HepG2 (cell line): Measurements from ENCODE around the gene CNNM2. TPM values are rescaled to one million over a fixed set of nuclear protein-coding genes. Genes with fewer than 3 reads are reported as not detected.

Source experiments
- AHDC1 ChIP-seq: sonication (generic); formaldehyde crosslinking; IDR thresholded peaks from 2 replicates; pipeline ENCODE4 v1.5.1; 2020; ENCODE audit warnings: mild to moderate bottlenecking, missing genetic modification reagents, borderline replicate concordance
- ARID5B ChIP-seq: IDR thresholded peaks from 2 replicates; pipeline ENCODE4 v1.4.0; 2020; ENCODE audit warnings: mild to moderate bottlenecking, missing genetic modification reagents
- ARNTL ChIP-seq: sonication (generic); formaldehyde crosslinking; IDR thresholded peaks from 2 replicates; pipeline ENCODE4 v1.4.0; 2020; ENCODE audit warnings: mild to moderate bottlenecking, missing genetic modification reagents
- HMG20A ChIP-seq: IDR thresholded peaks from 2 replicates; pipeline ENCODE4 v1.6.1; 2016; ENCODE audit warnings: borderline replicate concordance
- KDM5B ChIP-seq: sonication (generic); formaldehyde crosslinking; IDR thresholded peaks from 2 replicates; pipeline ENCODE4 v1.4.0; 2020; ENCODE audit warnings: missing genetic modification reagents, mild to moderate bottlenecking, borderline replicate concordance
- THAP9 ChIP-seq: sonication (generic); formaldehyde crosslinking; IDR thresholded peaks from 2 replicates; pipeline ENCODE4; 2020; ENCODE audit warnings: missing genetic modification reagents, mild to moderate bottlenecking, borderline replicate concordance
- ZBTB14 ChIP-seq: sonication (generic); formaldehyde crosslinking; IDR thresholded peaks from 2 replicates; pipeline ENCODE4 v1.4.0; 2020; ENCODE audit warnings: missing genetic modification reagents
- ZKSCAN1 ChIP-seq: fragments of 150-350 bp; IDR thresholded peaks from 2 replicates; pipeline ENCODE4 v1.6.1; 2014; ENCODE audit warnings: low read length
- ZNF12 ChIP-seq: sonication (generic); formaldehyde crosslinking; IDR thresholded peaks from 2 replicates; pipeline ENCODE4 v1.5.0; 2020; ENCODE audit warnings: missing genetic modification reagents
- ZNF225 ChIP-seq: sonication (generic); formaldehyde crosslinking; IDR thresholded peaks from 2 replicates; pipeline ENCODE4 v1.4.0; 2020; ENCODE audit warnings: mild to moderate bottlenecking, missing genetic modification reagents
- ZNF326 ChIP-seq: sonication (generic); formaldehyde crosslinking; IDR thresholded peaks from 2 replicates; pipeline ENCODE4 v1.4.0; 2020; ENCODE audit warnings: missing genetic modification reagents, borderline replicate concordance
- ZNF670 ChIP-seq: sonication (generic); formaldehyde crosslinking; IDR thresholded peaks from 2 replicates; pipeline ENCODE4 v1.8.0; 2022; ENCODE audit warnings: mild to moderate bottlenecking, missing genetic modification reagents, borderline replicate concordance
- ZNF788 ChIP-seq: sonication (generic); formaldehyde crosslinking; IDR thresholded peaks from 2 replicates; pipeline ENCODE4 v1.5.0; 2020; ENCODE audit warnings: mild to moderate bottlenecking, missing genetic modification reagents, borderline replicate concordance
- ZSCAN20 ChIP-seq: sonication (generic); formaldehyde crosslinking; IDR thresholded peaks from 2 replicates; pipeline ENCODE4 v1.4.0; 2020; ENCODE audit warnings: missing genetic modification reagents, mild to moderate bottlenecking, borderline replicate concordance
- ZSCAN31 ChIP-seq: sonication (generic); formaldehyde crosslinking; IDR thresholded peaks from 2 replicates; pipeline ENCODE4 v1.5.0; 2020; ENCODE audit warnings: low read depth, mild to moderate bottlenecking, missing genetic modification reagents
- polyA plus RNA-seq, 8 experiments: library from polyadenylated mRNA; depleted of rRNA in 3 of 8; stranded (reverse) in 7 of 8; unstranded in 1 of 8; fragments of >200 nt; fragmentation: Illumina TruSeq in 4 of 8; extraction: Trizol in 4 of 8; gene quantifications; 2 replicates each; pipeline versions ENCODE4 v1.2.1 to v1.2.3, GENCODE V29; 2011 to 2016; ENCODE audit warnings: low read depth in 4 of 8, missing spikeins in 1 of 8, mixed read lengths in 1 of 8; ENCODE audit not compliant: insufficient read depth in 1 of 8
- total RNA-seq, 5 experiments: library from RNA; depleted of rRNA; stranded (reverse); fragments of >200 nt; fragmentation: Illumina TruSeq; extraction: Trizol; gene quantifications; 2 replicates each; pipeline ENCODE4 v1.2.3, GENCODE V29; 2016; ENCODE audit warnings: low read depth in 1 of 5

Gene CNNM2
- total and polyA plus RNA-seq, 2 of the 13 experiments (the other 11 are each of a cell fraction or from before 2014, with no cell fraction given), result 7.1 to 9.0 TPM

- no peak; the same call in 1 of the 2 replicates for TF ChIP-seq ZSCAN20 (CRISPR knock-in tag)
- TF ChIP-seq ZNF225 (CRISPR knock-in tag), result peak; percentile 57; the same call in 1 of the 2 replicates
- no peak for TF ChIP-seq ARID5B (CRISPR knock-in tag)
- peak; percentile 50; the same call in 1 of the 2 replicates for TF ChIP-seq THAP9 (CRISPR knock-in tag)
- no peak for TF ChIP-seq ARNTL (CRISPR knock-in tag)
- no peak for TF ChIP-seq HMG20A
- TF ChIP-seq AHDC1 (CRISPR knock-in tag), result 0 out of 2 replicates have a peak, but pooled peaks have one; percentile 46
- no peak; the same call in 1 of the 2 replicates for TF ChIP-seq ZSCAN31 (CRISPR knock-in tag)
- peak; percentile 32; the same call in 1 of the 2 replicates for TF ChIP-seq ZNF670 (CRISPR knock-in tag)
- TF ChIP-seq ZBTB14 (CRISPR knock-in tag), result no peak
- no peak for TF ChIP-seq ZNF326 (CRISPR knock-in tag)
- peak; percentile 9; the same call in 1 of the 2 replicates for TF ChIP-seq ZNF12
- TF ChIP-seq ZNF788 (CRISPR knock-in tag), result no peak; the same call in 1 of the 2 replicates
- TF ChIP-seq KDM5B (CRISPR knock-in tag), result no peak; the same call in none of the 2 replicates
- no peak for TF ChIP-seq ZKSCAN1
These were observed 656 bp upstream of the CNNM2 start (continued) for GRCh38 chr10:102917314-102917961.
